ENCODE data around the gene PTPRG. TPM values are rescaled to one million over a fixed set of nuclear protein-coding genes. Genes with fewer than 3 reads are reported as not detected.

Gene PTPRG
- total RNA-seq, 2 experiments from 2014 or later, result 0.03 to 0.05 TPM

GRCh38 chr3:61783993-61784718, 222.8 kb downstream of the PTPRG start:
- Histone ChIP-seq H3K4me3 (ENCODE audit: low read length) (no peak overlapping the region), H3K4me1 (ENCODE audit: insufficient read depth, low read length) (no peaks in the 10 kb centered on the region), H3K9me3 (ENCODE audit: control insufficient read depth in 1 of 2, insufficient read depth in 1 of 2, low read length in 2 of 2) (no peaks in the 10 kb centered on the region), H3K36me3 (ENCODE audit: insufficient read depth, low read length) (no peaks in the 10 kb centered on the region), H3K27me3 (ENCODE audit: control insufficient read depth in 1 of 2, insufficient read depth in 2 of 2, low read length in 2 of 2) (no peaks in the 10 kb centered on the region), H3K27ac (ENCODE audit: low read depth in 1 of 2, low read length in 2 of 2) (no peak overlapping the region)
- ATAC-seq (ENCODE audit: poor library complexity), result no peak
- Mint-ChIP-seq H3K27ac (no peak overlapping the region), H3K36me3 (ENCODE audit: low read depth) (no peaks in the 10 kb centered on the region), H3K4me1 (ENCODE audit: low read depth) (no peaks in the 10 kb centered on the region), H3K27me3 (no peaks in the 10 kb centered on the region), H3K4me3 (no peak overlapping the region), H3K9me3 (no peaks in the 10 kb centered on the region)
- no peak for TF ChIP-seq CTCF (IDR thresholded peaks at IDR 0.05)
- ChIA-PET POLR2A (no interaction called here), CTCF (no interaction called here)
- no peak for DNase-seq
- intact Hi-C loops (cut with DNase I, micrococcal nuclease), result no loop called here

GRCh38 chr3:61788623-61789507, 227.5 kb downstream of the PTPRG start:
- no peak overlapping the region for H3K4me3 Mint-ChIP-seq
- DNase-seq, result no peak
- CTCF ChIA-PET, result no interaction called here
- TF ChIP-seq CTCF (IDR thresholded peaks at IDR 0.05), result no peak
- H3K9me3 Mint-ChIP-seq, result no peaks in the 10 kb centered on the region
- Histone ChIP-seq H3K27me3 (ENCODE audit: control insufficient read depth in 1 of 2, insufficient read depth in 2 of 2, low read length in 2 of 2) (no peaks in the 10 kb centered on the region), H3K27ac (ENCODE audit: low read depth in 1 of 2, low read length in 2 of 2) (no peak overlapping the region), H3K36me3 (ENCODE audit: insufficient read depth, low read length) (no peaks in the 10 kb centered on the region), H3K4me3 (ENCODE audit: low read length) (no peak overlapping the region), H3K4me1 (ENCODE audit: insufficient read depth, low read length) (no peaks in the 10 kb centered on the region), H3K9me3 (ENCODE audit: control insufficient read depth in 1 of 2, insufficient read depth in 1 of 2, low read length in 2 of 2) (peaks cover 0 to 7% of the 10 kb centered on the region in 2 experiments)
- H3K27me3 Mint-ChIP-seq, result no peaks in the 10 kb centered on the region
- intact Hi-C loops (cut with DNase I, micrococcal nuclease), result loop anchor here in 1 of 2 experiments (1.0 kb wide), 1 partner anchor 10 kb away; no protein-coding TSS in a partner anchor
- no peaks in the 10 kb centered on the region for H3K36me3 Mint-ChIP-seq (ENCODE audit: low read depth)
- no peaks in the 10 kb centered on the region for H3K4me1 Mint-ChIP-seq (ENCODE audit: low read depth)
- POLR2A ChIA-PET, result no interaction called here
- no peak for ATAC-seq (ENCODE audit: poor library complexity)
- H3K27ac Mint-ChIP-seq, result no peak overlapping the region

- H3K36me3 Mint-ChIP-seq (ENCODE audit: low read depth), result no peaks in the 10 kb centered on the region
- ATAC-seq (ENCODE audit: poor library complexity) (no peak), DNase-seq (no peak)
- Histone ChIP-seq H3K27me3 (ENCODE audit: control insufficient read depth in 1 of 2, insufficient read depth in 2 of 2, low read length in 2 of 2) (no peaks in the 10 kb centered on the region), H3K9me3 (ENCODE audit: control insufficient read depth in 1 of 2, insufficient read depth in 1 of 2, low read length in 2 of 2) (peaks cover 0 to 7% of the 10 kb centered on the region in 2 experiments), H3K27ac (ENCODE audit: low read depth in 1 of 2, low read length in 2 of 2) (no peak overlapping the region), H3K36me3 (ENCODE audit: insufficient read depth, low read length) (no peaks in the 10 kb centered on the region), H3K4me1 (ENCODE audit: insufficient read depth, low read length) (no peaks in the 10 kb centered on the region), H3K4me3 (ENCODE audit: low read length) (no peak overlapping the region)
- CTCF ChIA-PET, result no interaction called here
- no peak overlapping the region for H3K27ac Mint-ChIP-seq
- H3K27me3 Mint-ChIP-seq, result no peaks in the 10 kb centered on the region
- no peaks in the 10 kb centered on the region for H3K9me3 Mint-ChIP-seq
- POLR2A ChIA-PET, result interaction anchor here (0.7 kb wide), 1 partner anchor 224 kb away, joined by 7 read pairs; no protein-coding TSS in a partner anchor
- no peak for TF ChIP-seq CTCF (IDR thresholded peaks at IDR 0.05)
- intact Hi-C loops (cut with DNase I, micrococcal nuclease), result no loop called here
- no peaks in the 10 kb centered on the region for H3K4me1 Mint-ChIP-seq (ENCODE audit: low read depth)
- no peak overlapping the region for H3K4me3 Mint-ChIP-seq
Observed at GRCh38 chr3:61789861-61790260, 228.5 kb downstream of the PTPRG start.

All from CD4-positive, alpha-beta T cell (primary cell).